ENCODE data around the gene SLC47A1. TPM values are rescaled to one million over a fixed set of nuclear protein-coding genes. Genes with fewer than 3 reads are reported as not detected.
"Not testable (repeated sequence)": the region's sequence is repeated elsewhere in the genome, so short reads cannot be mapped to it uniquely, and the experiment has no call there.

SLC47A1 gene
- polyA plus RNA-seq, 3 donors = 0.22 to 1.0 (median 0.36) TPM

- 37 to 42% (median 42%) methylated on average over 17 to 19 of the region's 19 CpGs for WGBS, 3 donors
- no peak overlapping the region for H3K27ac ChIP-seq (ENCODE audit: low read depth, low read length)
Observed at GRCh38 chr17:19579192-19579761, 45.6 kb downstream of the SLC47A1 start.

- no peak overlapping the region for H3K27ac ChIP-seq (ENCODE audit: low read depth, low read length)
- WGBS, 3 donors = 10 to 15% (median 10%) methylated on average over 46 to 76 of the region's 76 CpGs
Observed at GRCh38 chr17:19579867-19580565, 46.4 kb downstream of the SLC47A1 start.

GRCh38 chr17:19580566-19580920 lies 46.9 kb downstream of the SLC47A1 start:
- H3K27ac ChIP-seq (ENCODE audit: low read depth, low read length) = not testable (repeated sequence)
- WGBS, 3 donors = 93 to 94% (median 93%) methylated on average over 17 of the region's 17 CpGs

GRCh38 chr17:19582152-19582551 lies 48.5 kb downstream of the SLC47A1 start:
- not testable (repeated sequence) for H3K27ac ChIP-seq (ENCODE audit: low read depth, low read length)
- WGBS, 3 donors = 91 to 97% (median 94%) methylated on average over 10 to 12 of the region's 13 CpGs

- H3K27ac ChIP-seq (ENCODE audit: low read depth, low read length) = no peak overlapping the region
- WGBS, 3 donors = 83 to 88% (median 87%) methylated on average over 8 of the region's 8 CpGs
Observed at GRCh38 chr17:19583871-19584270, 50.2 kb downstream of the SLC47A1 start.

- H3K27ac ChIP-seq (ENCODE audit: low read depth, low read length) = no peak overlapping the region
- 69 to 79% (median 70%) methylated on average over 9 of the region's 9 CpGs for WGBS, 3 donors
Observed at GRCh38 chr17:19590451-19590850, 56.8 kb downstream of the SLC47A1 start.

- no peak overlapping the region for H3K27ac ChIP-seq (ENCODE audit: low read depth, low read length)
- 78 to 85% (median 83%) methylated on average over 8 of the region's 8 CpGs for WGBS, 3 donors
Observed at GRCh38 chr17:19590912-19591551, 57.4 kb downstream of the SLC47A1 start.

DNA sequence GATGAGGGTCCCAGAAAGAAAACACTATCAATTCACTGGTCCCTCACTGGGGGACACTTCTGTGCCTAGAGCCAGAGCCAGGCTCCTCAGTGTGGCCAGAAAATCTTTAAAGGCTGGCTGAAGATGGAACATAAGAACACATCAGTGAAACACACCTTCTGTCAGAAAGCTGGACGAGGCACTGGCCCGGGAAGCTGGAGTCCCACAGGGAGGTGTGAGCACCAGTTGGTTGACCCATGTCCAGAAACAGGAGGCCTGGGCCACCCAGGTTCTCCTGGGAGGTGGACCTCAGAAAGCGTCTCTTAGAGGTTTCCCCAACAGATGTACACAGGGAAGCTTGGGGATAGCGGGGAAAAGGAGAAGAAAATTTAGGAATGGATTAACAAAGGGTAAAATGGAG lies 58.7 kb downstream of the SLC47A1 start:
- no peak overlapping the region for H3K27ac ChIP-seq (ENCODE audit: low read depth, low read length)
- whole genome bisulfite sequencing, 3 donors = 65 to 79% (median 78%) methylated on average over 4 of the region's 4 CpGs

DNA sequence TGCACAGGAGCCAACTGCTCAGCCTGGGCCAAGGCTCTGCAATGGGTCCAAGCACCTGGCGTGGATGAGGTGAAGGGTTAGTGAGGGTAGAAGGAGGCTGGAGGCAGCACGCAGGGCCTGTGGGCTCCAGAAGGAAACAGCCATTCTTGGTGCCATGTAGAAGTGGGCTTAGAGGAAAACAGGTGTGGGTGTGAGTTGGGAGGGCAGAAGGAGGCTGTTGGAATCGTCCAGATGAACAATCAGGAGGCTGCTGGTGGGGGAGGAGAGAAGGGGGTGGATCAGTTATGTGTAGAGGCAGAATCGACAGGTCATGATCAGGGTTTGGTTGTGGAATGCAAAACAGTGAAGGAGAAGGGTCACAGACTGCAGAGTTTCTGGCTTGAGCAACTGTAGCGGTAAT lies 63.2 kb downstream of the SLC47A1 start:
- 77 to 83% (median 82%) methylated on average over 5 of the region's 5 CpGs for WGBS, 3 donors
- no peak overlapping the region for H3K27ac ChIP-seq (ENCODE audit: low read depth, low read length)

DNA sequence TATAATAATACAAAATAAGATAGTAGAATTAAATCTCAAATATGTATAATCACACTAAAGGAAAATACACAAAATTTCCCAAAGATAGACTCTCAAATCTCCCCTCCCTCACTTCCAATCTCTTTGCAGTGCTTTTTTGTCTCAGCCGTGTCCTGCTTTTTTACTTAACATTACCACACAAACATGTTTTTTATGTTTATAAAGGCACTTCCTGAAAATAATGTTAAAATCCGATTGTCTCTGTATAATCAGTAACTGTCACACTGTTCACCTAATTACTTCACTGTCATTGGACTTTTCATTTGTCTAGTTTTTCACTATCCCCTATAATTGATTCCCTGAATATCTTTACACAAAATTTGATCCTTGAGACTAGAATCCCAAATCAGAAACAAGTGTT lies 76.7 kb downstream of the SLC47A1 start:
- WGBS, 3 donors = 37 to 62% (median 40%) methylated on average over 2 of the region's 2 CpGs
- no peak overlapping the region for H3K27ac ChIP-seq (ENCODE audit: low read depth, low read length)

- WGBS, 3 donors = 74 to 91% (median 80%) methylated on average over 5 of the region's 5 CpGs
- H3K27ac ChIP-seq (ENCODE audit: low read depth, low read length) = no peak overlapping the region
Observed at GRCh38 chr17:19610879-19611278, 77.2 kb downstream of the SLC47A1 start.

DNA sequence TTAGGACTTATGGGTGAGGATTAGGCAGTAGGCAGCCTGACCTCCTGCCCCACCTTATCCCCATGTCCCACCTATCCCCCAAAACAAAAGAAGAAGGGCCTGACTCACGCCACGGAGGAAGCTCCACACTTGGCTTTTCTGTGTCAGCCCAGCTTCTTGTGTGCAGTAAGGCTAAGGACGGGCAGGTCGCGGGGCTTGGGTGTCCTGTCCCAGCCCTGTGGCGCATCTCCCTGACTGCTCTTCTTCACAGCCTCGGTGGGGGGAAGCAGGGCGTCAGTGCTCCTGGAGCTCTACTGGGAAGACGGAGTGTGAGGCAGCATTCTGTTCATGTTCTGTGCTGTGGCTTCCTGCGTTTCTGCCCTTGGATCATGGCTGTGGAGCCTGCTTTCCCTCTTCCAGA lies 80.3 kb downstream of the SLC47A1 start:
- whole genome bisulfite sequencing, 3 donors = 77 to 84% (median 80%) methylated on average over 10 of the region's 10 CpGs
- H3K27ac ChIP-seq (ENCODE audit: low read depth, low read length) = no peak overlapping the region

DNA sequence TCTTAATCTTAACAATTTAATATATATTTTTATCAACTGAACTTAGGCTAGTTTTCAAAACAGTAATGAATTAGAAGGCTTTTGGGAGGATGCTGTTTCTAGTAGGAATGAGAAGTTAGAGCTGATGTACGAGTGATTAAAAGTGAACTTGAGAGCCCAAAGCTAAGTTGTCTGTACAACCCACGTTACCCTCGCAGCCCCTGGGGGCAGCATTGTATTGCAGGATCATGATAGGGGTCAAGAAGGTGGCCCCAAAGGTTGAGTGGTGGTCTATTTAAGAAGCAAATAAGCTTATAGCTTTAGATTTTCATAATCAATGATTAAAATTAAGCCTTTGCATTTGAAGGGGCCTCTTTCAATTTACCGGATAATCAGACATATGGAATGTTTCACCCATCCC lies 81.2 kb downstream of the SLC47A1 start:
- no peak overlapping the region for H3K27ac ChIP-seq (ENCODE audit: low read depth, low read length)
- WGBS, 3 donors = 85 to 96% (median 94%) methylated on average over 4 of the region's 4 CpGs

DNA sequence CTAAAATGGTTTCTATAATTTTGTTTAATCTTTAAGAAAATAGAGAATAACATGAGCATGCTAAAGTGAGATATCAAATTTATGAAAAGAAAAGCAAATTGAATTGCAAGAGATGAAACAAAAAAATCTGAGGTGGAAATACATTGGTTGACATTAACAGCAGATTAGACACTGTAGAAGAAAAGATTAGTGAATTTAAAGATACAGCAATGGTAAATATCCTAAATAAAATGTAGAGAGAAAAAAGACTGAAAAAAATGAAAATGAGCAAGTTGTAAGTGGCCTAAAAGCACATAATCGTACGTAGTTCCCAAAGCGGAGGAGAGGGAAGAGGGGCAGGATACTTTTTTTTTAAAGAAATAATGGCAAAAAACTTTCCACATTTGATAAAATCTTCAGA lies 84.4 kb downstream of the SLC47A1 start:
- H3K27ac ChIP-seq (ENCODE audit: low read depth, low read length) = no peak overlapping the region
- 93 to 96% (median 96%) methylated on average over 3 of the region's 3 CpGs for WGBS, 3 donors

DNA sequence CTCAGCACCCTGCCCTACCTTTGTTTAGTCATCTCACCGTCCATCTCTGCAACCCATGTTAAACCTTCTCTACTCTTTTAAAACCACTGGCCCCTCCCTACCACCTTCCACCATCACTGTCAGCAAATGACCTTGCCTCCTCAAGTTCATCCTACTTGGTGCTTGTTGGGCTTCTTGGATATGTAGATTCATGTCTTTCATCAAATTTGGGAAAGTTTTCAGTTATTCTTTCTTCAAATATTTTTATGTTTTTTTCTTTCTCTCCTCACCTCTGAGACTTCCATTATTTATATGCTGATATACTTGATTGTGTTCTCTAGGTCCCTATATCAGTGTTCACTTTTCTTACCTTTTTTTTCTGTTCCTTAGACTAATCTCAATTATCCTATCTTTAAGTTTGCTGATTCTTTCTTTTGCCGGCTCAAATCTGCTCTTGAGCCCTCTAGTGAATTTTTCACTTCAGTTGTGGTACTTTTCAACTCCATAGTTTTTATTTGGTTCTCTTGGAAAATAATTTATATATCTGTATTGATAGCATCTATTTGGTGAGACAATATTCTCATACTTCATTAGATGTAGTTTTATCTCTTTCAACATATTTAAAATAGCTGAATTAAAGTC lies 86.2 kb downstream of the SLC47A1 start:
- 49 to 75% (median 72%) methylated on average over 2 of the region's 2 CpGs for WGBS, 3 donors

GRCh38 chr17:19621697-19622096 lies 88.0 kb downstream of the SLC47A1 start:
- no peak overlapping the region for H3K27ac ChIP-seq (ENCODE audit: low read depth, low read length)
- 94 to 100% (median 97%) methylated on average over 1 of the region's 1 CpG for WGBS, 3 donors

More for the DNA sequence above, 86.2 kb downstream of the SLC47A1 start:
- H3K27ac ChIP-seq (ENCODE audit: low read depth, low read length) = no peak overlapping the region

GRCh38 chr17:19626079-19626478 lies 92.4 kb downstream of the SLC47A1 start:
- H3K27ac ChIP-seq (ENCODE audit: low read depth, low read length) = no peak overlapping the region
- 98 to 99% (median 98%) methylated on average over 4 of the region's 4 CpGs for WGBS, 3 donors

Measured in adipose tissue (tissue), 3 donors.